Measurements from ENCODE around the gene ATF4.

ATF4 gene

DNA sequence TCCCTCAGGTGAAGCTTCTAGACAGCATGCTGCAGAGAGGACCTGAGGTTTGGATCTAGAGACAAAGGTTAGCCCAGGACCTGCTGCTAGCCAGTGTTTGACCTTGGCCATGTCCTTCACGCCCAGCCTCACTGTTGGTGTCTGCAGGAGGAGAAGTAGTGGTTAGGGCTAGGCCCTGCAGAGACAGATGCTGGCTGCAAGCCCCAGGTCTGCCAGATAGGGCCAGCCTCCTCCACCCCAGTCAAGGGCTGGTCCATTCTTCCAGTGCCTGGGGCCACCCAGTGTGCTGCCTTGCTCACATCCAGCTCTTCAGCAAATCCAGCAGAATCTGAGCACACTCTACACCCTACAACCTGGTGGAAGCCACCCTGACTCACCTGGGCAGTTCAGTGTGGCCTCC lies 39.8 kb upstream of the ATF4 start:
- in situ Hi-C loops (cut with HindIII; ENCODE audit: low pct_ligation_motif_present, low sequenced_read_pairs), result no loop called here
- Histone ChIP-seq H3K36me3 (replicated peaks) (no peaks in the 10 kb centered on the region), H3K27me3 (replicated peaks) (no peaks in the 10 kb centered on the region), H3K4me3 (ENCODE audit: low read depth, low read length) (no peak overlapping the region), H3K27ac (no peak overlapping the region)
- DNase-seq, result no peak
- TF ChIP-seq, protein P1, sequence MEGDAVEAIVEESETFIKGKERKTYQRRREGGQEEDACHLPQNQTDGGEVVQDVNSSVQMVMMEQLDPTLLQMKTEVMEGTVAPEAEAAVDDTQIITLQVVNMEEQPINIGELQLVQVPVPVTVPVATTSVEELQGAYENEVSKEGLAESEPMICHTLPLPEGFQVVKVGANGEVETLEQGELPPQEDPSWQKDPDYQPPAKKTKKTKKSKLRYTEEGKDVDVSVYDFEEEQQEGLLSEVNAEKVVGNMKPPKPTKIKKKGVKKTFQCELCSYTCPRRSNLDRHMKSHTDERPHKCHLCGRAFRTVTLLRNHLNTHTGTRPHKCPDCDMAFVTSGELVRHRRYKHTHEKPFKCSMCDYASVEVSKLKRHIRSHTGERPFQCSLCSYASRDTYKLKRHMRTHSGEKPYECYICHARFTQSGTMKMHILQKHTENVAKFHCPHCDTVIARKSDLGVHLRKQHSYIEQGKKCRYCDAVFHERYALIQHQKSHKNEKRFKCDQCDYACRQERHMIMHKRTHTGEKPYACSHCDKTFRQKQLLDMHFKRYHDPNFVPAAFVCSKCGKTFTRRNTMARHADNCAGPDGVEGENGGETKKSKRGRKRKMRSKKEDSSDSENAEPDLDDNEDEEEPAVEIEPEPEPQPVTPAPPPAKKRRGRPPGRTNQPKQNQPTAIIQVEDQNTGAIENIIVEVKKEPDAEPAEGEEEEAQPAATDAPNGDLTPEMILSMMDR (IDR thresholded peaks at IDR 0.05; ENCODE audit: low read depth, low read length, missing control alignments), result no peak

DNA sequence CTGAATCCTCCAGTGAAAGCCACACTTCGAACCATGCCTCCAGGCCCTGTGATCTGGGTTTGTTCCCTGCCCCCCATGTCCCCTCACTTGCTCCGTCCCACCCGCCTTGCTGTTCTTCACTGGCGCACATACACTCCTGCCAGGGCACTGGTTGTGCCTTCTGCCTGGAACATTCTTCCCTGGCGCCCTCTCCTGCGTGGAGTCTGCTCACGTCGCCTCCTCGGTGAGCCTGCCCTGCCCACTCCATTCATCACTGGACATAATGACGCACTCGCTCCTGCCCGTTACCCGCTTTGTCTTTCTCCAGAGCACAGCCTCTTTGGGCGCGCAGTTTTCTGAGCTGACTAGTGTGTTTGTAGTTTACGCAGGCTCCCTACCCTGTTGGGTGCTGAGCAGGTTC lies 39.3 kb upstream of the ATF4 start:
- Histone ChIP-seq H3K4me3 (ENCODE audit: low read depth, low read length) (no peak overlapping the region), H3K27me3 (replicated peaks) (no peaks in the 10 kb centered on the region), H3K27ac (no peak overlapping the region), H3K36me3 (replicated peaks) (no peaks in the 10 kb centered on the region)
- no peak for DNase-seq
- in situ Hi-C loops (cut with HindIII; ENCODE audit: low pct_ligation_motif_present, low sequenced_read_pairs), result no loop called here
- TF ChIP-seq, protein P1 (IDR thresholded peaks at IDR 0.05; ENCODE audit: low read depth, low read length, missing control alignments), result no peak

DNA sequence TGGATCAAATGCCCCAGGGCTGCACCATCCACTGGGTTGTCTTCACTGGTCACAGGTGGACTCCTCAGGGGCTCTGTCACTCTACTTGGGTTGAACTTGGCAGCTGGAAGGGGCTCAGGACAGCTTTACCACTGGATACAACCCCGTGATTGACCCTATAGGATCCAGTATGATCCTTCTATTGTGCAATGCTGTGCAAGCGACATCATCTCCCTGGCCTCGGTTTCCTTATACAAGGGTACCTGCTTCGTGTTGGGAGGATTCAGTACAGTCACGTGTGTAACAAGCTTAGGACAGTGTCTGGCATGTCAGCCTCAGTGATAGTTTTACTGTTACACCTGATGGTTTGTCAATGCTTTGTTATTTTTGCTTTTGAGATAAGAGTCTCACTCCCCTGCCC lies 38.8 kb upstream of the ATF4 start:
- H3K27ac ChIP-seq, result no peak overlapping the region
- no peaks in the 10 kb centered on the region for H3K36me3 ChIP-seq (replicated peaks)
- no peaks in the 10 kb centered on the region for H3K27me3 ChIP-seq (replicated peaks)
- TF ChIP-seq, protein P1 (IDR thresholded peaks at IDR 0.05; ENCODE audit: low read depth, low read length, missing control alignments), result no peak
- in situ Hi-C loops (cut with HindIII; ENCODE audit: low pct_ligation_motif_present, low sequenced_read_pairs), result no loop called here
- no peak overlapping the region for H3K4me3 ChIP-seq (ENCODE audit: low read depth, low read length)
- no peak for DNase-seq

DNA sequence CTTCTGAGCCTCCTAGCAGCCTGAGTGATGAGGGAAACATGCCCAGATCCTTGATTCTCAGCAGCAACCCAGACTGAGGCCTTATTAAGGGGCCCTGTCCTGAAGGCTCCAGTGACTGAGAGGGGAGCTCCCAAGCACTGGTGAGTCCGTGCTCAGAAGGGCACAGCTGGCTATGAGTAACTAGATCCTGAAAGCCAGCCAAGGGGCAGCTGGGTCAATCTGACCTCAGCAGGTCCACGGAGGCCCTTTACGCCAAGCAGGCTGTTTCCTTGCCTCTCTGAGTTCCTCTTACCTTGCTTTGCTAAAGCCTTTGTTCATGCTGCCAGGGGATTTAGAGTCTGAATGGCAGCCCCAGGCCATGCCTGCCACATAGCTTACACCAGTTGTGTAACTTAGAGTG lies 37.6 kb upstream of the ATF4 start:
- no peak for DNase-seq
- H3K27ac ChIP-seq, result no peak overlapping the region
- in situ Hi-C loops (cut with HindIII; ENCODE audit: low pct_ligation_motif_present, low sequenced_read_pairs), result no loop called here
- TF ChIP-seq, protein P1 (IDR thresholded peaks at IDR 0.05; ENCODE audit: low read depth, low read length, missing control alignments), result no peak
- no peaks in the 10 kb centered on the region for H3K36me3 ChIP-seq (replicated peaks)
- no peaks in the 10 kb centered on the region for H3K27me3 ChIP-seq (replicated peaks)
- no peak overlapping the region for H3K4me3 ChIP-seq (ENCODE audit: low read depth, low read length)

DNA sequence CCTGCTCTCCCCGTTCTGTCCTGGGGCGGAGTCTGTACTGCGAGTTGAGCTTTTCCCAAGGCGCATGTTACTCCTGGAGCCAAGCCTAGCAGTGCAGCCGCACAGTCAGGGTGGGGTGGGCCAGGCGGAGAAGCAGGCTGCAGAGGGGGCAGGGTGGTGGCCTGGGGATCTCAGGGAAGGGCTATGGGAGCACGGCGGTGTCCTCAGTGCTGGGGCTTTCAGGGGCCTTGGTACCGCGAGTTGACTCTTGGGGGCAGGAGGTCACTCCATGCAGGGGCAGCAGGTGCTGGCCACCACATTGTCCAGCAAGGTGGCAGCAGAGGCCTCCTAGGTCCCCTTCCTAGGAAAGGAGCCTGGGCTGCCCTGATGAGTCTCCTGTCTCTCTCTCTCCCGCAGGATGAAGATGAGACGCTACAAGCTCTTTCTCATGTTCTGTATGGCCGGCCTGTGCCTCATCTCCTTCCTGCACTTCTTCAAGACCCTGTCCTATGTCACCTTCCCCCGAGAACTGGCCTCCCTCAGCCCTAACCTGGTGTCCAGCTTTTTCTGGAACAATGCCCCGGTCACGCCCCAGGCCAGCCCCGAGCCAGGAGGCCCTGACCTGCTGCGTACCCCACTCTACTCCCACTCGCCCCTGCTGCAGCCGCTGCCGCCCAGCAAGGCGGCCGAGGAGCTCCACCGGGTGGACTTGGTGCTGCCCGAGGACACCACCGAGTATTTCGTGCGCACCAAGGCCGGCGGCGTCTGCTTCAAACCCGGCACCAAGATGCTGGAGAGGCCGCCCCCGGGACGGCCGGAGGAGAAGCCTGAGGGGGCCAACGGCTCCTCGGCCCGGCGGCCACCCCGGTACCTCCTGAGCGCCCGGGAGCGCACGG lies 33.2 kb upstream of the ATF4 start:
- Histone ChIP-seq H3K27me3 (replicated peaks) (no peaks in the 10 kb centered on the region), H3K4me3 (ENCODE audit: low read depth, low read length) (no peak overlapping the region), H3K36me3 (replicated peaks) (no peaks in the 10 kb centered on the region), H3K27ac (no peak overlapping the region)
- in situ Hi-C loops (cut with HindIII; ENCODE audit: low pct_ligation_motif_present, low sequenced_read_pairs), result no loop called here
- TF ChIP-seq, protein P1 (IDR thresholded peaks at IDR 0.05; ENCODE audit: low read depth, low read length, missing control alignments), result no peak
- DNase-seq, result no peak

Data from brain microvascular endothelial cell (primary cell).